SK-N-SH treated with all-trans-retinoic acid at 6 μM for 48 hours (cell line): ENCODE data around the gene NUP205.

Experiments used
- ARNTL ChIP-seq: fragments of 450-650 bp; formaldehyde crosslinking; IDR thresholded peaks from 2 replicates; pipeline ENCODE4 v1.5.0; 2020; ENCODE audit warnings: low read depth, mild to moderate bottlenecking, moderate library complexity, borderline replicate concordance
- CREB5 ChIP-seq: fragments of 250-450 bp; sonication (Bioruptor Pico); IDR thresholded peaks from 2 replicates; pipeline ENCODE4 v1.5.1; 2020; ENCODE audit warnings: low read depth, mild to moderate bottlenecking, moderate library complexity
- ESRRG ChIP-seq: fragments of 250-450 bp; sonication (Bioruptor Pico); IDR thresholded peaks from 2 replicates; pipeline ENCODE4 v1.6.1; 2021; ENCODE audit warnings: mild to moderate bottlenecking
- PPARA ChIP-seq: fragments of 250-450 bp; sonication (Bioruptor Pico); IDR thresholded peaks from 2 replicates; pipeline ENCODE4 v1.5.0; 2020; ENCODE audit warnings: mild to moderate bottlenecking, borderline replicate concordance
- ZFP30 ChIP-seq: fragments of 450-650 bp; formaldehyde crosslinking; IDR thresholded peaks from 2 replicates; pipeline ENCODE4 v1.5.0; 2022; ENCODE audit warnings: mild to moderate bottlenecking, moderate library complexity
- ZNF70 ChIP-seq: fragments of 450-650 bp; formaldehyde crosslinking; IDR thresholded peaks from 2 replicates; pipeline ENCODE4 v1.5.0; 2020; ENCODE audit warnings: mild to moderate bottlenecking, moderate library complexity
- ZNF8 ChIP-seq: fragments of 450-650 bp; formaldehyde crosslinking; IDR thresholded peaks from 2 replicates; pipeline ENCODE4 v1.5.0; 2020; ENCODE audit warnings: mild to moderate bottlenecking, moderate library complexity
- TF ChIP-seq, protein P1 (sequence below): fragments of 250-450 bp; sonication (Bioruptor Pico); IDR thresholded peaks from 2 replicates; pipeline ENCODE4 v1.5.0; 2020; ENCODE audit warnings: mild to moderate bottlenecking, moderate library complexity

DNA sequence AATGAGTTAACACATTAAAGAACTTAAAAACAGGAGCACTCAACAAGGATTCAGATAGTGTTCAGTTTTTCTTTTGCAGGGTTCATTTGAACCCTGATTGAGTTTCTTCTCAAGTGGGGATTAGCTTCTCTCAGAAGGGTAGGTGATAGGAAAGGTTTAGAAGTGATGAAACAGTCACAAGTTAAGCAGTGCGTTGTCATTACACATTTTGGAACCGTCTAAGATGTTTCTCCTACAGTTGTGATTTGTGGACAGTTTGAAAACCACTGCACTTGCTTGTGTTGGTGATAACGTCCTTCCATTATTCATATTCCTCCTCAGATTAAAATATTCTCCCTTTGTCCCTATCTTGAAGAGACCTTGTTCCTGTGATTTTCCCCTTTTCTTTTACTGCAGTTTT, 107.3 kb downstream of the NUP205 start:
- TF ChIP-seq CREB5 (CRISPR knock-in tag): no peak
- TF ChIP-seq PPARA: no peak
- no peak for TF ChIP-seq ZNF8 (CRISPR knock-in tag)
- no peak for TF ChIP-seq ZFP30 (CRISPR knock-in tag)
- no peak for TF ChIP-seq ARNTL (CRISPR knock-in tag)
- TF ChIP-seq, protein P1, sequence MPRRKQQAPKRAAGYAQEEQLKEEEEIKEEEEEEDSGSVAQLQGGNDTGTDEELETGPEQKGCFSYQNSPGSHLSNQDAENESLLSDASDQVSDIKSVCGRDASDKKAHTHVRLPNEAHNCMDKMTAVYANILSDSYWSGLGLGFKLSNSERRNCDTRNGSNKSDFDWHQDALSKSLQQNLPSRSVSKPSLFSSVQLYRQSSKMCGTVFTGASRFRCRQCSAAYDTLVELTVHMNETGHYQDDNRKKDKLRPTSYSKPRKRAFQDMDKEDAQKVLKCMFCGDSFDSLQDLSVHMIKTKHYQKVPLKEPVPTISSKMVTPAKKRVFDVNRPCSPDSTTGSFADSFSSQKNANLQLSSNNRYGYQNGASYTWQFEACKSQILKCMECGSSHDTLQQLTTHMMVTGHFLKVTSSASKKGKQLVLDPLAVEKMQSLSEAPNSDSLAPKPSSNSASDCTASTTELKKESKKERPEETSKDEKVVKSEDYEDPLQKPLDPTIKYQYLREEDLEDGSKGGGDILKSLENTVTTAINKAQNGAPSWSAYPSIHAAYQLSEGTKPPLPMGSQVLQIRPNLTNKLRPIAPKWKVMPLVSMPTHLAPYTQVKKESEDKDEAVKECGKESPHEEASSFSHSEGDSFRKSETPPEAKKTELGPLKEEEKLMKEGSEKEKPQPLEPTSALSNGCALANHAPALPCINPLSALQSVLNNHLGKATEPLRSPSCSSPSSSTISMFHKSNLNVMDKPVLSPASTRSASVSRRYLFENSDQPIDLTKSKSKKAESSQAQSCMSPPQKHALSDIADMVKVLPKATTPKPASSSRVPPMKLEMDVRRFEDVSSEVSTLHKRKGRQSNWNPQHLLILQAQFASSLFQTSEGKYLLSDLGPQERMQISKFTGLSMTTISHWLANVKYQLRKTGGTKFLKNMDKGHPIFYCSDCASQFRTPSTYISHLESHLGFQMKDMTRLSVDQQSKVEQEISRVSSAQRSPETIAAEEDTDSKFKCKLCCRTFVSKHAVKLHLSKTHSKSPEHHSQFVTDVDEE (CRISPR knock-in tag): no peak
- TF ChIP-seq ESRRG (CRISPR knock-in tag): no peak
- TF ChIP-seq ZNF70: no peak
